ENCODE measurements around the gene CAMTA1. TPM values are rescaled to one million over a fixed set of nuclear protein-coding genes. Genes with fewer than 3 reads are reported as not detected.

CAMTA1 gene
- polyA plus RNA-seq, 1 donor from 2014 or later, result 162 TPM

GRCh38 chr1:7002728-7003127, 217.5 kb downstream of the CAMTA1 start:
- Histone ChIP-seq H3K27ac (ENCODE audit: low read length) (no peak overlapping the region), H3K9me2 (ENCODE audit: insufficient read depth, low read length) (no peaks in the 10 kb centered on the region), H3K9me3 (ENCODE audit: low read length) (no peaks in the 10 kb centered on the region), H3K79me2 (replicated peaks; ENCODE audit: insufficient read depth, low read length) (no peaks in the 10 kb centered on the region), H3F3A (ENCODE audit: insufficient read depth, low read length, poor library complexity, severe bottlenecking) (no peaks in the 10 kb centered on the region), H3K9ac (ENCODE audit: low read length) (no peak overlapping the region), H3K27me3 (ENCODE audit: insufficient read depth, low read depth, low read length) (no peaks in the 10 kb centered on the region), H4K20me1 (ENCODE audit: insufficient read depth) (no peaks in the 10 kb centered on the region), H3K4me3 (ENCODE audit: low read length) (no peak overlapping the region), H3K36me3 (ENCODE audit: insufficient read depth, low read length) (no peaks in the 10 kb centered on the region), H2AFZ (ENCODE audit: low read depth, low read length) (no peak overlapping the region), H3K4me2 (ENCODE audit: low read length) (no peak overlapping the region)
- TF ChIP-seq EZH2 (IDR thresholded peaks at IDR 0.05; ENCODE audit: borderline replicate concordance, insufficient read depth, low read length, poor library complexity, severe bottlenecking) (no peak), RAD21 (conservative IDR thresholded peaks at IDR 0.05) (no peak), POLR2AphosphoS5 (IDR thresholded peaks at IDR 0.05) (no peak), MXI1 (conservative IDR thresholded peaks at IDR 0.05; ENCODE audit: poor library complexity, severe bottlenecking) (no peak), TAF1 (IDR thresholded peaks at IDR 0.05; ENCODE audit: low read depth) (no peak), REST (IDR thresholded peaks at IDR 0.05; ENCODE audit: borderline replicate concordance) (no peak), CTCF (IDR thresholded peaks at IDR 0.05; ENCODE audit: poor library complexity, severe bottlenecking) (no peak), EP300 (conservative IDR thresholded peaks at IDR 0.05; ENCODE audit: poor library complexity, severe bottlenecking) (no peak), SMC3 (conservative IDR thresholded peaks at IDR 0.05; ENCODE audit: poor library complexity) (no peak)

- Histone ChIP-seq H3K4me3 (ENCODE audit: low read length) (no peak overlapping the region), H3K9me2 (ENCODE audit: insufficient read depth, low read length) (no peaks in the 10 kb centered on the region), H3K36me3 (ENCODE audit: insufficient read depth, low read length) (no peaks in the 10 kb centered on the region), H3K27ac (ENCODE audit: low read length) (no peak overlapping the region), H3F3A (ENCODE audit: insufficient read depth, low read length, poor library complexity, severe bottlenecking) (no peaks in the 10 kb centered on the region), H3K79me2 (replicated peaks; ENCODE audit: insufficient read depth, low read length) (no peaks in the 10 kb centered on the region), H3K4me2 (ENCODE audit: low read length) (no peak overlapping the region), H4K20me1 (ENCODE audit: insufficient read depth) (no peaks in the 10 kb centered on the region), H3K9ac (ENCODE audit: low read length) (no peak overlapping the region), H3K27me3 (ENCODE audit: insufficient read depth, low read depth, low read length) (no peaks in the 10 kb centered on the region), H3K9me3 (ENCODE audit: low read length) (no peaks in the 10 kb centered on the region), H2AFZ (ENCODE audit: low read depth, low read length) (no peak overlapping the region)
- no peak for TF ChIP-seq EZH2 (IDR thresholded peaks at IDR 0.05; ENCODE audit: borderline replicate concordance, insufficient read depth, low read length, poor library complexity, severe bottlenecking)
- no peak for TF ChIP-seq SMC3 (conservative IDR thresholded peaks at IDR 0.05; ENCODE audit: poor library complexity)
- no peak for TF ChIP-seq REST (IDR thresholded peaks at IDR 0.05; ENCODE audit: borderline replicate concordance)
- no peak for TF ChIP-seq POLR2AphosphoS5 (IDR thresholded peaks at IDR 0.05)
- no peak for TF ChIP-seq EP300 (conservative IDR thresholded peaks at IDR 0.05; ENCODE audit: poor library complexity, severe bottlenecking)
Measured at GRCh38 chr1:7003676-7004075, 218.4 kb downstream of the CAMTA1 start.

Data from neural cell (in vitro differentiated cells).